ENCODE results near the gene SCUBE1.

- TF ChIP-seq POLR2AphosphoS5 (IDR thresholded peaks at IDR 0.05; ENCODE audit: low read depth, low read length) (no peak), ZNF274 (IDR thresholded peaks at IDR 0.05; ENCODE audit: low read depth, low read length) (no peak), POLR2A (IDR thresholded peaks at IDR 0.05; ENCODE audit: borderline replicate concordance, extremely low read depth, insufficient read depth, insufficient read length) (no peak), TCF7L2 (IDR thresholded peaks at IDR 0.05; ENCODE audit: borderline replicate concordance, extremely low read depth, insufficient read depth, insufficient read length) (no peak), SP1 (IDR thresholded peaks at IDR 0.05; ENCODE audit: low read depth) (no peak), EZH2 (IDR thresholded peaks at IDR 0.05) (no peak), CEBPB (IDR thresholded peaks at IDR 0.05; ENCODE audit: low read depth) (no peak), RAD21 (IDR thresholded peaks at IDR 0.05; ENCODE audit: low read depth) (no peak), FOSL1 (IDR thresholded peaks at IDR 0.05; ENCODE audit: low read depth) (no peak), EGR1 (IDR thresholded peaks at IDR 0.05; ENCODE audit: low read depth) (no peak), SIN3A (IDR thresholded peaks at IDR 0.05; ENCODE audit: low read depth) (no peak)
- TF ChIP-seq, protein P1, sequence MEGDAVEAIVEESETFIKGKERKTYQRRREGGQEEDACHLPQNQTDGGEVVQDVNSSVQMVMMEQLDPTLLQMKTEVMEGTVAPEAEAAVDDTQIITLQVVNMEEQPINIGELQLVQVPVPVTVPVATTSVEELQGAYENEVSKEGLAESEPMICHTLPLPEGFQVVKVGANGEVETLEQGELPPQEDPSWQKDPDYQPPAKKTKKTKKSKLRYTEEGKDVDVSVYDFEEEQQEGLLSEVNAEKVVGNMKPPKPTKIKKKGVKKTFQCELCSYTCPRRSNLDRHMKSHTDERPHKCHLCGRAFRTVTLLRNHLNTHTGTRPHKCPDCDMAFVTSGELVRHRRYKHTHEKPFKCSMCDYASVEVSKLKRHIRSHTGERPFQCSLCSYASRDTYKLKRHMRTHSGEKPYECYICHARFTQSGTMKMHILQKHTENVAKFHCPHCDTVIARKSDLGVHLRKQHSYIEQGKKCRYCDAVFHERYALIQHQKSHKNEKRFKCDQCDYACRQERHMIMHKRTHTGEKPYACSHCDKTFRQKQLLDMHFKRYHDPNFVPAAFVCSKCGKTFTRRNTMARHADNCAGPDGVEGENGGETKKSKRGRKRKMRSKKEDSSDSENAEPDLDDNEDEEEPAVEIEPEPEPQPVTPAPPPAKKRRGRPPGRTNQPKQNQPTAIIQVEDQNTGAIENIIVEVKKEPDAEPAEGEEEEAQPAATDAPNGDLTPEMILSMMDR (IDR thresholded peaks at IDR 0.05 in 2 of 3, conservative IDR thresholded peaks at IDR 0.05 in 1 of 3; ENCODE audit: borderline replicate concordance in 1 of 3, insufficient read depth in 1 of 3, low read depth in 2 of 3, low read length in 2 of 3) = no peak
- TF ChIP-seq, protein P2, sequence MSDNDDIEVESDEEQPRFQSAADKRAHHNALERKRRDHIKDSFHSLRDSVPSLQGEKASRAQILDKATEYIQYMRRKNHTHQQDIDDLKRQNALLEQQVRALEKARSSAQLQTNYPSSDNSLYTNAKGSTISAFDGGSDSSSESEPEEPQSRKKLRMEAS (IDR thresholded peaks at IDR 0.05) = no peak
These were observed 133.2 kb downstream of the SCUBE1 start for GRCh38 chr22:43209971-43210370.

All from HCT116 (cell line).